Fibroblast of skin of right quadriceps (primary cell): ENCODE measurements around the gene DPP6.
A peak's percentile ranks its signal among the peaks of the same experiment; 100 is the strongest.

ENCODE experiments used
- DNase-seq: peaks from one replicate; pipeline ENCODE4 v3.0.0-alpha.2; 2013

Gene DPP6

DNA sequence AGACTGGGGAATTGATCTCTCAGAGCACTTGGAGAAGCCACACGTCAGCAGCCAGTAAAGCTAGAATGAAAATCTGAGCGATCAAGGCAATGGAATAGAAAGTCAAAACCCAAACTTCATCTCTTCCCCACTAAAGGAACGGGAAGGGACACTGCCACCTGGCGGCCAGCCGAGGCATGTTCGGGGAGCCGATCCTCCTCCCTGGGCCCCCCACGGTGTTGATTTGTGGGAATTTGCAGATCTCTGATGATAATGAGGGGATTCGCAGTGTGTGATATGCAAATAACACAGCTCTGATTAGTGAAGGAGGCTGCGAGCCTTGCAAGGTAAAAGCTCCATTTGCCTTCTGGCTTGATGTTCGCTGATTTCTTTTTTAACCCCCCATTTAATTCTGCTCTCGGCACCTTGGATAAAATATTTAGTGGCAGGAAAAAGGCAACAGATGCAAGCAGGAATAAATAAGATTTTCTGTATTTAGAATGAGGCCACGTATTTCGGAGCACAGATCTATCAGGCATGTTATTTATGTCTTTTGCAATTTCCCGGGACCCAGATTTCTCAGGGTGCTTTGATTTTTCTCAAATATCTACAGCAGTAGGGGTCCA, 692.2 kb downstream of the DPP6 start:
- no peak for DNase-seq

DNA sequence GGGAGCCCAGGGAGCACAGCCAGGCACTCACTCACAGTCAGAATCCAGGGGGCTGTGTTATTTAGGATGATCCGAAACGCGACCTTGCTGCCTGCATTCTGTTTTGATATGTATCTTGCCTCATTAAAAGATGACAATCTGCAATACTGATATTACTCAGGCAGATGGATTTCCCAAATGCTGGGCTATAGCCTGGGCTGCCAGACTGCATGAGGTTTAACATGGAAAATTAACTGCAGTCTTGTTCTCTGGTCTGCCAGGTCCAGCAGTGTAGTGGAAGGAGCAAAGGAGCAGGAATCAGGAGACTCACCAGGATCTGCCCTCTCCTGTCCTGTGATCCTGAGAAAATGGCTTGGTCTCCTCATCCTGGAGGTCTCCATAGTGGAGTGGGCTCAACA, 692.7 kb downstream of the DPP6 start:
- DNase-seq = no peak

DNA sequence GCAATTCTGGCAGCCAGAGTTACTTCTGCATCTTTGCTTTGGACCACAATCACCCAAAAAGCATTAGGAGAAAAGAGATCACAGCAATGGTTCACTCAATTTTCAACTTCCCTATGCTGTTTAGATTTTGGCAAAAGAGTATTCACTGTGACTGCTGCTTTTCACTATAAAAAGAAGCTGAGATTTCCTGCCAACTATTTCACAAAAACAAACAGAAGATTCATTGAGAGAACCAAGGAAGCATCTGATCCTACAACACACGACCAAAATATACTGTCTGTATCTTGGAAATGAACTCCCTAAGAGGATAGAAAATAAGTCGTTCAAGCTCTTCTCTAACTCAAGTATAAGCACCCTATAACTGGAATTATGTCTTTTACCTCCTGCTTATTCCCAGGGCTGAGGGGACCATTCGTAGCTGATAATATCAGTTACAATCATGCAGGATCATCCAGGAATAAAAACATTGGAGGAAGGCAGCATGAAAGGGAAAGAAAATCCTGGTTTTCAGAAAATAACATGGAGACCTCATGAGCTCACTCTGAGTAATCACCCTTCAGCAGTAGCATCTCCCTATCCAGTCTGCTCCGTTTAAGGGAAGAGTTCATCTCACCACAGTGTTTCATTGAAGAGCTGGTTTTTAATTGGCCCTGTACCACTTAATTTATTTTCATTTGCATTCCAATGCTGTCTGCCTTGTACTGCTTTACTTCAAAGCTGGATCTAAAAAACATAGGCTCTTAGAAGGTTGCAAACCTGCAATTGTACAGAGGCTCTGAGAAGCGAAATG, 694.6 kb downstream of the DPP6 start:
- DNase-seq = no peak

DNA sequence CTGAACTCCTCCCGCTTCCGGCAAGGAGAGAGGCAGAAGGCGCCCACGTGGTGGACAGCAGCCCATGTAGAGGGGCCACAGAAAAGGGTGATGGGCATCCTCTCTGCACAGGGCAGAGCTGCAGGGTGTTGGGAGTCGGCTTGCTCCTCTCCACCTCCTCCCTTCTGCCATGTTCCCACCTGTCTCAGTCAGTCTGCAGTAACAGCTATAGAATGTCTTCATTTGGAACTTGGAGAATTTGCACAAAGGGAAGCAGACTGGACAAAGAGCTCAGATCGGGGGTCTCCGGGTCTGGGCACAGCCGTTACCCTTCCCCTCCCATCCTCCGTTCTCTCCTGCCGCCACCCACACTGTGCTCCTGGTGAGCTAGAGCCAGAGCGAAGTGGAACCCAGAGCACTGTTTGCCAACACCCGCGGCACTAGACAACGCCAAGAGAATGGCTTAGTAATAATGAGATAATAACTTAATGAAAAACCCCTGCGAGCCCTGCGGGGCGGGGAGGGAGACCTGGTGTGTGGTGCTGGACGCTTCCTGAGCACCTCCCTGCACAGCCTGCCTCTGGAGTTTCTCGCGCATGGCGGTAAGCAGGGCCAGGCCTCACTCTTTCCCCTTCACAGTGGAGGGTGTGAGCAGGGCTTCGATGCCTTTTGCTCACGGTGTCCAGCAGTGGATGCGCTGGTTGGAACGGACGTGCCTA, 696.0 kb downstream of the DPP6 start:
- DNase-seq = no peak

DNA sequence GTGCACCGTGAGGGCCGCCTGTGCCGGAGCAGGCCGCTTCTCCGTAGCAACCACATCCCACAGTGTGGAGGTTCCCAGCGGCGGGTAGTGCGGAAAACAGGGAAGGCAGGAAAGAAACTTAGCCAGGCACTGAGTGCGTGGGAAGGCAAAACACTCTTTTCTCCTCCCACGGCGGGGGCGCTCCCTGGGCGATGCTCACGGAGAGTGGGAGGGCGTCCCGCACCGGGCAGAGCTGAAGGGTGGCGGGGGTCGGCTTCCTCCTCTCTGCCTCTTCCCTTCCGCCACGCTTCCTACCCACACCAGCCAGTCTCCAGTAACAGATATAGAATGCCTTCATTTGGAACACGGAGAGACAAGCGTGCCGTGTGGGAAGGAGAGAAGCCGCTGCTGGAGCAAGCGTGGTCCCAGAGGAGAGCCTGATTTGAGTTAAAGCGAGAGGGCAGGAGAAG, 698.2 kb downstream of the DPP6 start:
- DNase-seq = no peak

DNA sequence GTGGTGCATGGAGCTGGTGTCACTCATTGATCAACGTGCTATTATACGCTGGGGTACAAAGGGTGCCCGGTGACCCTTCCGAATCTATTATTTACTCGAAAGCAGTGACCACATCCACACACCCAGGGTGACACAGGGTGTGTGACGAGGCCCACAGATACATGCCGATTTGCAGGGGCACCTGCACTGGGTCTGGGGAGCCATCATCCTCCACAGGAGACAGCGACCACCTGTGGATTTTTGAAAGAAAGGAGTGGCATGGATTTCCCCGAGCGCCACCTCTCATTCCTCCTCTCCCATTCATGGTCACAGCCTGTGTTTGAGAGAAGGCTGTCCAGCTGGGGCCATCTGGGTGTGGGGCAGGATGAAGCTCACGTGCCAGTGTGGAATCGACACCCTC, 701.0 kb downstream of the DPP6 start:
- DNase-seq = no peak

DNA sequence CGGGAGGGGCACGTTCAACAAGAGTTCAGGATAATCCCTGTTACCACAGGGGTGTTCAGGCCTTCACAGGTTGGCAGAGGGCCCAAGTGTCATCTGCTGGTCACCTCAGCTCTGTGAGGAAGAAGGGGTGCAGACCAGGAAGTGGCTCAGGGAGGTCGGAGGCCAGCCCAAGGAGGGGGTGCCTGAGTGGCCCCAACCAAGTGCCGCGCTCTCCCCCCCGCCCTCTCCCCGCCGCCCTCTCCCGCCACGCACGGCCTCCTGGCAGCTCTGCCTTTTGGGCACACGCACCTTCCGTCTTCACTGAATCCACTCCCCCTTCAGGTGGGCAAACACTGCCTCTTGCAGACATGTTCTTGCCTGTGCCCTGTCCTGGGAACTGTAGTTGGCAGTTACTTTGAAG, 705.6 kb downstream of the DPP6 start:
- no peak for DNase-seq

DNA sequence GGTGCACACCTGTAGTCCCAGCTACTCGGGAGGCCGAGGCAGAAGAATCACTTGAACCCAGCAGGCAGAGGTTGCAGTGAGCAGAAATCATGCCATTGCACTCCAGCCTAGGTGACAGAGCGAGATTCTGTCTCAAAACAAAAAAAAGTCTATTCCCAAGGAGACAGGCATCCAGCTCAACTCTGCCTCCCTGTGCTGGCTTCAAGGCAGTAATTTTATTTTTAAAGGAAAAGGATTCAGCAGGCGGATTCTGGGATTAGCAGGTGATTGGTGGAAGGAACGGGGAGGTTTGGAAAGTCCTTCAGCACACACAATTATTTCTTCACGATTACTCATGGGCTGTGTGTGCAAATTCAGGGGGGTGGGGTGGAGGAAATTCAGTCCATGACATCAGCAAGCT, 707.8 kb downstream of the DPP6 start:
- no peak for DNase-seq

DNA sequence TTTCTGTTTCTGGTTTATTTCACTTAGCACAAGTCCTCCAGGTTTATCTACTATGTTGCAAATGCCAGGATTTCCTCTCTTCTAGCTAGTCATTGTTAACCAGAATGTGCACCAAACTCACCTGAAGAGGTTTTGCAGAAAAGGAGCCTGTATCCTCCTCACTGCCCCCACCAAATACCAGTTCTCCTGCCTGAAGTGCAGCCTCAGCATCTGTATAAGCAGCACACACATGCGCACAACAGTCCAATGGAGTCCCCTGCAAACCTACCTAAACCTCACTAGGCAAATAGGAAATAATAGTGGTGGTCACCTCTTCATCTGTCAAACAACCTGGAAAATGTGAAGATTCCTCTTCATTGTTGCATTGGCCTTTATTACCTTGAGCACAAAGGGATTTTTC, 712.9 kb downstream of the DPP6 start:
- no peak for DNase-seq

DNA sequence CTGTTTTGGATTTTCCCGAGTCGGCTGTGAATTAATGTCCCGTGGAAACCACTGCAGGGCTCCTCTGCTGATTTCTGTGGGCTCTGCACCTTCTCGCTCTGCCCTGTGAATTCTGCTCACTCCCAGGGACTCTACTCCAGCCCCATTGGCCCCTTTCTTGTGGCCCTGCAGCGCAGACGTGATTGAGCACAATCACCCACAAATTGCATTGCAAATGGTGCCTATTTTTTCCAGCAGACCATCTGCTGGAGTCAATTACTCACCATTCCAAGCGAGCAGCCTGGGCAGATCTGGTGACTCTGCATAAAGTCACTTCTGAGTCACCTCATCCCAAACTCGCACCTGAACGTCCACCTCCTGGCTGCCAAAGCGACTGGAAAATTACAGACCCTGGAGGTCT, 714.9 kb downstream of the DPP6 start:
- DNase-seq = no peak

DNA sequence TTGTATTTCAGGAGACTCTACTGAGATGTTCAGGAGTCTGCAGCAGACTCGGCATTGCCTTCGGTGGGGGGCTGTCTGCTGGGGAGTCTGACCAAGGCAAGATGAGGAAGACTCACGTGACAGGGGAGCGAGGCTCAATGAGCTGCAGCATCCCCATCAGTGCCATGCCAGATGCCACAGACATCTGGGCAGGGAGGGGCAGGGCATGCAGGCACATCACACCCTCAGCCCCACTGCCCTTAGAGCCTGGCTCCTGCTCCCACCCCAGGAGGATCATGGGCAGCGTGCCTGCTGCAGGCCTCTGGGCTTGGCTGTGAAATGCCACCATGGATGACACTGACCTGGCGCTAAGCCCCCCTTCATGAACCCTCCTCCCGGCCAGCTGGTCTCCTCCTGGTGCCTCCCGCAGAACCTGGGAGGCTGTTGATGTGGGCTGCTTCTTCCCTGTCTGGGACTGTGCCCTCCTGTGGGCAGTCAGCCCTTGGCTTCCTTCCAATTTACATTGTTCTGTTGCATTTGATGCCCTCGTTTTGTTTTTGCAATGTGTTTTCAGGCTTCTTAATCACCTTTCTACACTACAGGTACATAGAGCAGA, 715.7 kb downstream of the DPP6 start:
- no peak for DNase-seq

DNA sequence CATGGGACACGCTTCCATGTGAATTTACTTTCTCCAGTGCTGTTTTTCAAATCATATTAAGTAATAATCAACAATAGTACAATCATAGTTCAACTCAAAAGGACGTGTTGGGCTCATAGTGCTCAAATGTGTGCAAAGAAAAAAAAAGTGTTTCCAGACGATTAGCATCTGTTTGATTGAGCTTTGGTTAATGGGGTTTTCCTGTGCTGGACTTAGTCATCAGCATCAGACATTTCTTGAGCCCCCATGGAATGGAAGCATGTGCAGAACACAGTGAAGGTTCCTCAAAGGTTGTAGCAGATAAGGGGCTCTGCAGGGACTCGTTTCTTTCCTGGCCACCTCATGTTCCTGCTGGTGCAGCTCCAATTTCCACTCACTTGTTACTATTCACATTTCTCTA, 716.8 kb downstream of the DPP6 start:
- DNase-seq = no peak

DNA sequence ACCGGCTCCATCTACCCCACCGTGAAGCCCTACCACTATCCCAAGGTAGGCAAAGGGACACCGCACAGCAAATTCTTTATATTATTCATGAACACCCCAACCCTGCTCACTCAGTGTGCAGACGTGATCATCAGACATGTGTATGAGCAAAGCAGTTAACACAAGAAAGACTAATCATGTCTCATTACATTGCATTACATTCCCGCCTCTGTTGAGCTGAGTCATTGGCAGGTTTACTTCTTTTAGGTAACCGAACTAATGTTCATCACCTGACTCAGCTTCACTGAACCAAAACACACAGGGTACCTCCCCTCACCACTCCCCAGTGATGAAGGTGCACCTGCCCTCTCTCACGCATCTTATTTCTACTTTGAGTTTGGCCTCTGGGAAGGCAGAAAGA, 717.3 kb downstream of the DPP6 start:
- DNase-seq = no peak

DNA sequence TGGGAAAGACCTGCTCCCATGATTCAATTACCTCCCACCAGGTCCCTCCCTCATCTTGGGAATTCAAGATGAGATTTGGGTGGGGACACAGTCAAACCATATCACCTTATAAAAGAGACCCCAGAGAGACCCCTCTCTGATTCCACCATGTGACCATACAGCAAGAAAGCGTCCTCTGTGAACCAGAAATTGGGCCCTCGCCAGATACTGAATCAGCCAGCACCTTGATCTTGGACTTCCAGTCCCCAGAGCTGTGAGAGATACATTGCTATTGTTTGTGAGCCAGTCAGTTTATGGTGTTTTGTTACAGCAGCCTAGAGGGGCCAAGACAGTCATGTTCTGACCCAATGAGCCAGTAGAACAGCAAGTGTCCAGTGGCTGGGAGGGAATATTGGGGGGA, 718.2 kb downstream of the DPP6 start:
- no peak for DNase-seq

DNA sequence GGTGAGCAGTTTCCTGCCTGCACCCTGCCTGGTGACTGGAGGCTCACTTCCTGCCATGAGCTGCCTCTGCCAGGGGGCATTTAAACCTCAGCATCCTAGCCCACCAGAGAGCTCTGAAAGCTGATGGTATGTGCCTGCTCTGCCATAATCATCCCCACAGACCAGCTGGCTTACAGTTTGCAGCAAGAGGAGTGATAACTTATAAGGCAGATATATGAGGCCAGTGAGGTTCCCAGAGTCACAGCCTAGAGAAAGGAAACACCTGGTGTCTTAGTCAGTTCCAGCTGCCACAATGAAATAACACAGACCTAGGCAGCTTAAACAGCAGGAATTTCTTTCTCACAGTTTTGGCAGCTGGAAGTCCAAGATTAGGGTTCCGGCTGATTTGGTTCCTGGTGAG, 718.8 kb downstream of the DPP6 start:
- no peak for DNase-seq

DNA sequence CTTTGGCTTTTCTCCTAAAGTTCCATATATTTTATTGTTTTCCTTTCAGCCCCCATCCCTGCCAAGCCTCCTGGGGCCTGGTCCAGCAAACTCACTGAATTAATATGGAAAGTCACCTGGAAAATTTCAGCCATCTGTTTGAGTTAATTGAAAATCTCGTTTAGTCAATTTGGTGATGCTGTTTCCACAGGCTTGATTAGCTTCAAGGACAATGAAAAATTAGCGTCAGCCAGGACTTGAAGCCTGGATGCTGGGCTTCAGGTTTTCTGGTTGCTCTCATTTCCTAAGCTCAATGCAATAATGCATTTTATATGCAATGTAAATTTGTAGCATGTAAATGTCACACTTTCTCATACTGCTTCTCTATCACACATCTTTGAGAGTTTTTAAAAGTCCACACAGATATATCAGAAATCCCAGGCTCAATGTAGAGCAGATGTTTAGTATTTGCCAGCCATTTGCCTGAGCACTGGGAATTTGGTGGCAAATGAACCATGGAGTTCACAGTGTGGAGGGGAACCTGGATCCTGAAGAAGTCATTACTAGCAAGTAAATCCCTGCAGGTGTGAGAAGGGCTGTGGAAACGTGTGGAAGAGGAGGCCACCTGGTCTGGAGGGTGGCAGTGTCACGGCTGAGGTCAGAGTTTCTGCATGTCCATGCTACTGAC, 722.2 kb downstream of the DPP6 start:
- DNase-seq = no peak

DNA sequence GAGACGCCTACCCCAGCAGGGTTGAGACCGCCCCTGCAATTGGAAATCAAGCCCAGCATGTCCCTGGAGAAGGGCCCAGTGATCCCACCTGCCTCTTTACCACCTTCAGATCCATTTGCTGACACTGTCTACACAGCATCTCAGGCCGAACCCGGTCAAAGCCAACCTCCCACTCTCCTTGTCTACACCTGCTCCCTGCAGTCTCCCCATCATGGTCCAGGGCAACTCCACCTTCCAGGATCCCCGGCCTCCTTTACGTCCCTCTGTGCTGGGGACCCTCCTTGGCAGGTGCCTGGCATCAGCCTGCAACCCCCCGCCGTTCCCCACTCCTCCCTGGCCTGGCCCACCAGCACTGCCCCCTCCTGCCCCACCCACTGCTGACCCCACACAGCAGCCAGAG, 723.5 kb downstream of the DPP6 start:
- DNase-seq = no peak

DNA sequence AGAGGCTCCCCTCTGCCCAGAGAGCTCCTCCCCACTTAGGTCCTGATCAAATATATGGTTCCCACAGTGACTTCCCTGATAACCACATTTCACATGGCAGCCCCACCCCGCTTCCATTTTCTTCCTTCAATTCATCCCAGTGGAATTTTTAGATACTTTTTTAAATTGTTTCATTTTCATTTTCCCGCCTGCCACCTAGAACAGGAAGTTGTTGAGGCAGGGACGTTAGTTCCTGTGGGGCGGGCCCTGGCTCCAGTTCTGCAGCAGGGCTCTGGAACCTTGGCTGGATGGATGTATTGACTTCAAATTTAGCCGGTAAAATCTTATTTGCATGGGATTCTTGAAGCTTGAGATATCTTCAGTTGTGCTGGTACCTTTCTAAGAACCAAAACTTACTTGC, 724.2 kb downstream of the DPP6 start:
- no peak for DNase-seq

DNA sequence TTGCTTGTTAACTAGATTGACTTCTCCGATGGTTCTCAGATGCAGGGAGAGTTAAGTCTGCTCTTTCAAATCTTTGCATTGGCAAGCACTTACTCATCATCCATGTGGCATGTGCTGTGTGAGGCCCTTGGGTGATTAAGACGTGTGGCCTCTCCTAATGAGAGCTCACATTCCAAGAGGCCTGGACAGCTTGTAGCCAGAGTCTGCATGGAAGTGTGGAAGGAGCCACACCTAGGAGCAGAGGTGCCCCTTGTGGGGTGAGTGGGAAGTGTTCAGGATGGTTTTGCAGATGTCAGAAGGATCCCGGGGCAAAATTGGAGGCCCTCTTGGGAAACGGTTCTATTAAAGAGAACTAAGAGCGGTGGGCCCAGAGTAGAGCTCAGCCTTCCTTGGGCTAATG, 724.8 kb downstream of the DPP6 start:
- DNase-seq = peak; percentile 32

DNA sequence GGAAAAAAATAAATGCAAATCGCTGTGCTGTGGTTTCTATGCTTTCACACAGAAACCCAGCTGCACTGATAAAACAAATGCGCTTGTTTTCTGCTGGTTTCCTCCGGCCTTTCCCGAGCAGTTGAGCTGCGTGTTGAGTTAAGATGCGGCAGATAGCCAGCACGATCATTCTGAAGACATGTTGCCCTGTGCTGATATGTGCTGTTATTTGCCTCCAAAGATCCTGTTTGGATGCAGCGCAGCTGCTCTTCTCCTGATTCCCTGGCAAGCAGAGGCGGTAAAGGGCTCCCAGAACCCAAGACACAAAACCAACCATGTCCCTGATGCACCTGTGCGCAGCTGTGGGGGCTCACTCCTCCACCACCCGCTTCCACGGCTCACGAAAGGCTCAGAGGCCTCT, 725.3 kb downstream of the DPP6 start:
- DNase-seq = no peak

DNA sequence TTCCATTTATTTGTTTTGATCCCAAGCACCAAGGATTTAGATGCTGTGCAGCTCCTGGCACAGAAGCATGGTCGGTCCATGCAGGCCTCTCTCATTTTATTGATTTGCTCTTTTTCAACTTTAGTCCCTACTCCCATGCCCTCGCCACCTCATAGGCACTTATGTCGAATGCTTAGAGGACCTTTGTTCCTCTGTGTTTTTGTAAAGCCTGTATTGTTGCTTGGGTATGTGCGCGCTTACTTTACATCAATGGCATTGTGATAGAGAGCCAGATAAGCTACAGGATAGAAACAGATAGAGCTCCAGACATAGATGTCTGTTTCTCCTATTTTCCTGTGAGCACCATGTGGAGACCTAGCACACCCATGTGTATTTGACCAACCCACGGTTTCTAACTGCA, 725.7 kb downstream of the DPP6 start:
- DNase-seq = no peak

DNA sequence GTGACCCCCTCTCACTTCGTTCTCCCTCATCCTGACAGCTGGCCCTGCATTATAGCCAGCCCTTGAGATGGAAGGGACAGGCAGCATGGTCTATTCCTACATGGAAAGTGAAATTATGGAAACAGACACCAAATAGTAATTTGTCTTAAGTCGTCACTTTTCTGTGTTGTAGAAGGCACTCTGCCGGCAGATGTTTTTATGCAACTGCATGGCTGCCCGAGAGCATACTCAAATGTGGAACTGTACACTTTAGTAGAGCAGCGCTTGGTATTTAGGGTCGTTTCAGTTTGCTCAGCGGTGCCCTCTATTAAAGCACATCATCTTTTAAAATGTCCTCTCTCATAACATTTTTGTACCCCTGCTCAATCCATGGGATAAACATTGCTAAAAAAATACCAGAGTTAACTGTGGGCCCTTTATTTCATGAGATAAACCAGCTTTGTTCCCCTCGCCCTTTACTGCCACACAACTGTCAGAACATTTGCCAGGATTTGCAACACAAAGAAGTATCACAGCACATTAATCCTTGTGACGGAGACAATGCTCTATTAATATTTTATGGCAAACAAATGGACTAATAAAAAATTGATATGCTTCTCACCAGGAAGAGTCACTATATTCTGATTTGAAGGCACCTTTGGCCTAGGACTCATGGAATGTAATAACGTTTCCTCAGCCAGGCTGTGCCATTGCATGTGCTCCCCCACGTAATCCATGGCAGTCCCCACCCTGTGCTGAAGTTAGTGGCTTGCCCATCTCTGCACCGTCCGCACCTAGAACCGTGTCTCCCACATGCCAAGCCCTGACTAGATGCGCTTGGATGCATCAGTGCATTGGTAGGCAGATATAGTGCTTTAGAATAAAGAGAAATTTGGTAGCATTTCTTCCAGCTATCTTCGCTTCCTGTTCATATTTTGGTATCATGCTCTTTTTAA, 729.4 kb downstream of the DPP6 start:
- no peak for DNase-seq
